HG03196 (cell line): Measurements from ENCODE around the gene BLID.

Experiments used
- ATAC-seq: cut with Tn5 transposase; IDR thresholded peaks from one replicate; pipeline ENCODE4 v1.9.1; 2021; ENCODE audit not compliant: unreplicated experiment

The BLID gene

GRCh38 chr11:122115524-122116379 lies at the start of gene BLID:
Gene BLID (minus strand): TSS chr11:122116215. CDS start chr11:122115922, 293 bp downstream.
- ATAC-seq = no peak

- no peak for ATAC-seq
Measured at GRCh38 chr11:122163053-122163819, 47.2 kb upstream of the BLID start.

- no peak for ATAC-seq
Measured at GRCh38 chr11:122162095-122162494, 46.1 kb upstream of the BLID start.

GRCh38 chr11:122160841-122161590 lies 45.0 kb upstream of the BLID start:
- no peak for ATAC-seq

- ATAC-seq = no peak
Measured at GRCh38 chr11:122159861-122160260, 43.8 kb upstream of the BLID start.

GRCh38 chr11:122159173-122159721 lies 43.2 kb upstream of the BLID start:
- ATAC-seq = no peak

GRCh38 chr11:122158171-122158570 lies 42.2 kb upstream of the BLID start:
- no peak for ATAC-seq

GRCh38 chr11:122157653-122158161 lies 41.7 kb upstream of the BLID start:
- no peak for ATAC-seq

GRCh38 chr11:122156940-122157382 lies 40.9 kb upstream of the BLID start:
- no peak for ATAC-seq

- ATAC-seq = no peak
Measured at GRCh38 chr11:122155765-122156527, 39.9 kb upstream of the BLID start.

GRCh38 chr11:122154994-122155393 lies 39.0 kb upstream of the BLID start:
- no peak for ATAC-seq

- ATAC-seq = no peak
Measured at GRCh38 chr11:122154227-122154626, 38.2 kb upstream of the BLID start.

GRCh38 chr11:122153746-122154145 lies 37.7 kb upstream of the BLID start:
- no peak for ATAC-seq

GRCh38 chr11:122150216-122151124 lies 34.5 kb upstream of the BLID start:
- no peak for ATAC-seq

GRCh38 chr11:122149202-122149601 lies 33.2 kb upstream of the BLID start:
- ATAC-seq = no peak

GRCh38 chr11:122146475-122146874 lies 30.5 kb upstream of the BLID start:
- ATAC-seq = no peak

- no peak for ATAC-seq
Measured at GRCh38 chr11:122145715-122146274, 29.8 kb upstream of the BLID start.

- no peak for ATAC-seq
Measured at GRCh38 chr11:122144752-122145151, 28.7 kb upstream of the BLID start.

- ATAC-seq = no peak
Measured at GRCh38 chr11:122141725-122142124, 25.7 kb upstream of the BLID start.
